Stimulated activated CD8-positive, alpha-beta memory T cell treated with anti-CD3 and anti-CD28 coated beads, Interleukin-12 subunit alpha, Interleukin-12 subunit beta, amount 100 ng/mL, for 24 hours (primary cell): Measurements from ENCODE around the gene C19orf53.

Experiments used
- DNase-seq: peaks from one replicate; pipeline ENCODE4 v3.0.0-alpha.2; 2020; ENCODE audit errors: extremely low read depth

Gene C19orf53

DNA sequence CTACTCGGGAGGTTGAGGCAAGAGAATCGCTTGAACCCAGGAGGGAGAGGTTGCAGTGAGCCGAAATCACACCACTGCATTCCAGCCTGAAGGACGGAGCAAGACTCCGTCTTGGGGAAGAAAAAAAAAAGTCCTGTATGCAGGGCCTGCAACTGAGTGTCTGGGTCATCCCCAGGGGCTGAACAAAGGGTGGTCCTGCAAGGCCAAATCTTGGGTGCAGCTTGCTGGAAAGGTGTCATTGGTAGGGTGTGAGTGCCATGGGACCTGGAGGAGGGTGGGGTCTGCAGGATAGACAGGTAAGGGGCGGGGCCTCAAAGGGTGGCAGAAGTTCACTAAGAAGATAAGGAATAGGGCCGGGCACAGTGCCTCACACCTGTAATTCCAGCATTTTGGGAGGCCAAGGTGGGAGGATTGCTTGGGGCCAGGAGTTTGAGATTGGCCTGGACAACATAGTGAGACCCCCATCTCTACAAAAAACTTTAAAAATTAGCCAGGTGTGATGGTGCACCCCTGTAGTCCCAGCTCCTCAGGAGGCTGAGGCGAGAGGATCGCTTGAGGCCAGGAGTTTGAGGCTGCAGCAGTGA, 52.5 kb downstream of the C19orf53 start:
- DNase-seq = no peak

DNA sequence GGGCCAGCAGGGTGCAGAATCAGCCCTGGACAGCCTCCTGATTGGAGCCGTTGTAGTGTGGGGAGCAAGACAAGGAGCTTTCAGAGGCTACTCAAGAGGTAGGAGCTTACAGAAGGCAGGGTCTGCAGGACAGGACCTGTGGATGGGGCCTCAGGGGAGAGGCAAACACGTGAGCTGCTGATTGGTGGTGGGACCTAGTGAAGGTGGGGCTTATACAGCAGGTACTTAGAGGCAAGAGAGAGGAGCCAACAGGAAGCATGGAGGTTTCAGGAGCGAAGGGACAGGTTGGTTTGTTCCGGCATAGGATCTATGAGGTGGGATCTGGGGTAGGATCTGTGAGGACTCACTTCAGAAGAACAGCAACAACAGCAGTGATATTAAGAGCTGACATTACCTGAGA, 53.4 kb downstream of the C19orf53 start:
- DNase-seq = no peak
